Subcutaneous preadipocyte (primary cell): ENCODE data around the gene CCDC39. TPM values are rescaled to one million over a fixed set of nuclear protein-coding genes. Genes with fewer than 3 reads are reported as not detected.

ENCODE experiments used
- small RNA-seq: library from RNA; depleted of rRNA; stranded (forward); fragments of <200 nt; gene quantifications from one replicate; pipeline ENCODE3, GENCODE V24; 2012
- total RNA-seq: library from RNA; depleted of rRNA; stranded (reverse); fragments of >200 nt; gene quantifications from 2 replicates; pipeline ENCODE4 v1.2.3, GENCODE V29; 2012

The CCDC39 gene
- under 0.01 TPM in 1 of 2 replicates, not detected in the other for total RNA-seq

GRCh38 chr3:180679178-180680096 lies at the start of gene CCDC39:
TSS of gene CCDC39 (minus strand) at chr3:180679489. CDS start at chr3:180679380, 109 bp downstream.

GRCh38 chr3:180601688-180602666 lies 77.3 kb downstream of the CCDC39 start, which contains the start of gene TTC14:
TSS of gene TTC14 (plus strand) at chr3:180602163. CDS start at chr3:180602262, 99 bp downstream.

Small RNA genes within 50 kb of the gene (small RNA-seq; reads per million reads assigned to genes)
- gene AC068298.1, result not detected
- gene RNU6-486P, result not detected

Other genes starting within 250 kb of the CCDC39 start
- 18.7 and 20.1 TPM in 2 replicates for gene TTC14, start 77.3 kb downstream of the CCDC39 start, total RNA-seq
- 103 and 112 TPM in 2 replicates for gene FXR1, start 233.2 kb upstream of the CCDC39 start, total RNA-seq